GM12892 (cell line): ENCODE results near the gene PIM3.

Experiments used
- DNase-seq: peaks from one replicate; pipeline ENCODE4 v3.0.0; 2011; ENCODE audit not compliant: insufficient read length
- FAIRE-seq: peaks from 2 replicates; lab custom pipeline; 2011; peaks lifted over from hg19 to GRCh38; lab: Jason Lieb, UNC
- POLR2A ChIP-seq: IDR thresholded peaks from 2 replicates; pipeline ENCODE4 v1.6.1; 2011; ENCODE audit warnings: low read depth, low read length, control low read depth
- POLR2AphosphoS5 ChIP-seq: IDR thresholded peaks from 2 replicates; pipeline ENCODE4 v1.6.1; 2011; ENCODE audit warnings: low read depth, low read length, control low read depth
- TAF1 ChIP-seq: IDR thresholded peaks from 2 replicates; pipeline ENCODE4 v1.6.1; 2011; ENCODE audit warnings: low read depth, mild to moderate bottlenecking, control low read depth, low read length, borderline replicate concordance

PIM3 gene

DNA sequence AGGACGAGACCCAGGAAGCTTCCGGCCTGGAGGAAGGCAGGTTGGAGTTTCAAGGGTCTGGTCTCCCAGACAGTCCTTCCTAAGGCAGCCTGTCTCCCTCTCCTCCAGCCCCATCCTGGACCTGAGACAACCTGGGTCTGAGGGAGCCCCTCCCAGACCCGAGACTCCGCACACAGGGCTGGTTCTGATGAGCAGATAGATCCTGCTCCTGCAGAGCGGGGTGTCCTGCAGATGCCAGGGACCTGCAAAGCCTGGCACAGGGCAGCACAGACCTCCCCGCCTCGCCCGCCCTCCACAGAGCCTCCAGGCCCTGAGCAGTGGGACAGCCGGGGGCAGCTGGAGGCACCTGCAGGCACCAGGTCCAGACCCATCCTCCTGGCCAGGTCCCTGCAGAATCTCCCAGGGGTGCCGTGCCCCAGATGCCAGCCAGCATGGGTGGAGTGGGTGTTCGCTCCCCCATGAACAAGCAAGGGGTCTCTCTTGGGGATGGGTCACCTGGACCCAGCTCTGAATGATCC lies 7.8 kb downstream of the PIM3 start:
- FAIRE-seq (no peak), DNase-seq (no peak)
- TF ChIP-seq POLR2AphosphoS5 (no peak), POLR2A (no peak), TAF1 (no peak)

GRCh38 chr22:49968831-49969661 lies 8.5 kb downstream of the PIM3 start:
- TF ChIP-seq POLR2A (no peak), POLR2AphosphoS5 (no peak), TAF1 (no peak)
- no peak for DNase-seq
- FAIRE-seq: no peak

- DNase-seq (no peak), FAIRE-seq (no peak)
- no peak for TF ChIP-seq TAF1
- no peak for TF ChIP-seq POLR2AphosphoS5
- TF ChIP-seq POLR2A: no peak
Observed at GRCh38 chr22:49969751-49970527, 9.4 kb downstream of the PIM3 start.

DNA sequence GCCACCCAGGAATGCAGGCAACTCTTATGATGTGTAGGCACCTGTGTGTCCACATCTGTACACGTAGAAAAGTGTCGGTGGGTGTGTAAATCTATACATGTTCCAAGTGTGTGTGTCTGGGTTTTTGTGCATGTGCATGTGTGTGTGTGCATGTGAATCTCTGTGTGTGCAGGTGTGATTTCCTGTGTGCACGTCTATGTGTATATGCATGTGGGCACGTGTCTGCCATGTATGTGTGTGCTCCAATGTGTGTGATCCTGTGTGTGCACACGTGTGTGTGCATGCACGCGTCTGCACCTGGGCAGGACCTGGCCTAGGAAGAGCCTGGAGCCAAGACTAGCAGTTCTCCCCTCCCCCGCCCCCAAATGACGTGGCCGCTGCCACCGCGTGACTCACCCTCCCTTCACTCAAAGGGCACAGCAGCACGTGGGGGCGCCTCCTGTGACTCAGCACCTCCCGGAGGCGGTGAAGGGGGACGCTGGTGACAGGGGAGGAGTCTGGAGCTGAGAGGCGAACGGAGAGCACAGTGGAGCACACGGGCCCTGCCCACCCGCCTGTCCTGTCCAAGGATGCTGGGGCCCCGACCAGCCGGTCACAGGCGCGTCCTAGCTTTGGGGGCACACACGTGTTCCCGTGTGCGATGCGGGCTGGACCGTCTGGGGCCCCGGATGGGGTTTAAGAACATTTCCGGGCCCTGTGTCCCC lies 10.1 kb downstream of the PIM3 start:
- FAIRE-seq: no peak
- DNase-seq: peak; percentile 91
- TF ChIP-seq POLR2AphosphoS5: peak; percentile 77
- TF ChIP-seq TAF1: 0 out of 2 replicates have a peak, but pooled peaks have one; percentile 49
- peak; percentile 75; the same call in 1 of the 2 replicates for TF ChIP-seq POLR2A

DNA sequence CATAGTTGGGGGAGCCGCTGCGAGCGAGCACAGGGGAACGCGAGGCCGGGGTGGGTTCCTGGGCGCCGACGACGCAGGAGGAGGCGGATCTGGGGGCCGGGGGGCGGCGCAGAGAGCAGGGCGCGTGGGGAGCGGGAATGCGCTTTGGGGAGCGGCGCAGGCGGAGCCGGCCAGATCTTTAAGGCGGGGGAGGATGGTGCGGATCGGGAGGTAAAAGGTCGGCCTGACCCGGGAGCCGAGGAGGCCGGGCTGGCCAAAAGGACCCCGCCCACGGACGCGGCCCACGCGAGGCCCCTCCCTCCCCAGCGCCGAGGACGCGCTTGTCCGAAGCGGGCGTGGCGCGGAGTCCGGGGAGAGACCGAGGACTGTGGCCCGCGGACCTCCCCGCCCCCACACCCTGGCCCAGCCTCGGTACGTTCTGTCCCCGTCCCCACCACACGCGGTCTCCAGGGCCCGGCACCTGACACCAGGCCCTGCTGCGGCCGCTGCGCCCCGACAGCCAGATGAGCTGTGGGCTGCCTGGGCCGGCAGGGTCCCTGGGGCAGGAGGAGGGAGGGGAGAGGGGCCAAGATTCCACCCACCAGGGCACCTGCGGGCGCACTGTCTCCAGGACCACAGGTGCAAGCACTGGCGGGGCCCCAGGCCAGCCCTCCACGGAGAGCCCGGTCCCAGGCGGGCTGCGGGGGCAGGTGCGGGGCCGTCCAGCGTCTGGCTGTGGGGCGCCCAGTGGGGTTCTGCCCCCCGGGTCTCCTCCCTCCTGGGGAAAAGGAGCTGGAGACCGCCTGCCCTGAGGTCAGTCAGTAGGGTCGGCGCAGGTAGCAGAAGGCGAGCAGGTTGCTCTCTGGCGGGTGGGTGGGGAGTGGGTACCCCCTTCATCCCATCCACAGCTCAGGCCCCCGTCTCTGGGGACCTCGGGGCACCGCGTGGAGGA lies 10.9 kb downstream of the PIM3 start:
- TF ChIP-seq POLR2A (peak; percentile 37; the same call in 1 of the 2 replicates), TAF1 (0 out of 2 replicates have a peak, but pooled peaks have one; percentile 5), POLR2AphosphoS5 (0 out of 2 replicates have a peak, but pooled peaks have one; percentile 17)
- no peak for FAIRE-seq
- DNase-seq: peak; percentile 50

DNA sequence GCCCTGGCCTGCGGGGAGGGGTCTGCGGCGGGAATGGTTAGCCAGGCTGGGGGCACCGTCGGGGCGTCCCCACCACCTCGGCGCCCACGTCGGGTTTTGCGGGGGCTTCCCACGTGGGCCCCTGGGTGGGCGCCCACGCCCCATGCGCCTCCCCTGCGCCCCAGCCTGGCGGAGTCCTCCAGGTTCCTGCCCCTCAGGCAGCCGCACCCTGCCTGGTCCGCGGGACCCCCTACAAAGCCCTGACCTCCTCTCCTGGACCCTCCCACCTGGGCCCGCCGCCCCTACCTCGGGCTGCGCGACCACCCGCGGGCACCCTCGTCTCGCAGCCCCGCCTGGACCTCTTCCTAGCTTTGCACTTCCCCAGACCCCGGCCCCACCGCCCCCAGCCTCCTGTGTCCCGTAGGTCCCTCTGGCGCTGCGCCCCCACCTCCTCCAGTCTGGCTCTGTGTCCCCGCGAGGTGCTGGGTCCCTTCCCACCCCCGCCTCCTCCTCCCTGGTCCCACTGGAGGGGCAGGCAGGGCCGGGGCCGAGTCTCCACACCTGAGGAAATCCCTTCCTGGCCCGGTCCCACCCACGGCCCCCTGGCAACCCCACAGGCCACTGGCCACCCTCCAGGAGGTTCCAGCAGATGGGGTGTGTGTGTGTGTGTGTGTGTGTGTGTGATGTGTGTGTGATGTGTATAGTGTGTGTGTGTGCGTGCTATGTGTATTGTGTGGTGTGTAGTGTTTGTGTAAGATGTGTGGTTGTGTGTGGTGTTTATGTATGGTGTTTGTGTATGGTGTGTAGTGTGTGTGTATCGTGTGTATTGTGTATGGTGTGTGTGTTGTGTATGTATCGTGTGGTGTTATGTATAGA lies 11.8 kb downstream of the PIM3 start:
- FAIRE-seq (no peak), DNase-seq (peak; percentile 28)
- TF ChIP-seq POLR2A: no peak; the same call in 1 of the 2 replicates
- peak; percentile 36; the same call in 1 of the 2 replicates for TF ChIP-seq POLR2AphosphoS5
- no peak for TF ChIP-seq TAF1

DNA sequence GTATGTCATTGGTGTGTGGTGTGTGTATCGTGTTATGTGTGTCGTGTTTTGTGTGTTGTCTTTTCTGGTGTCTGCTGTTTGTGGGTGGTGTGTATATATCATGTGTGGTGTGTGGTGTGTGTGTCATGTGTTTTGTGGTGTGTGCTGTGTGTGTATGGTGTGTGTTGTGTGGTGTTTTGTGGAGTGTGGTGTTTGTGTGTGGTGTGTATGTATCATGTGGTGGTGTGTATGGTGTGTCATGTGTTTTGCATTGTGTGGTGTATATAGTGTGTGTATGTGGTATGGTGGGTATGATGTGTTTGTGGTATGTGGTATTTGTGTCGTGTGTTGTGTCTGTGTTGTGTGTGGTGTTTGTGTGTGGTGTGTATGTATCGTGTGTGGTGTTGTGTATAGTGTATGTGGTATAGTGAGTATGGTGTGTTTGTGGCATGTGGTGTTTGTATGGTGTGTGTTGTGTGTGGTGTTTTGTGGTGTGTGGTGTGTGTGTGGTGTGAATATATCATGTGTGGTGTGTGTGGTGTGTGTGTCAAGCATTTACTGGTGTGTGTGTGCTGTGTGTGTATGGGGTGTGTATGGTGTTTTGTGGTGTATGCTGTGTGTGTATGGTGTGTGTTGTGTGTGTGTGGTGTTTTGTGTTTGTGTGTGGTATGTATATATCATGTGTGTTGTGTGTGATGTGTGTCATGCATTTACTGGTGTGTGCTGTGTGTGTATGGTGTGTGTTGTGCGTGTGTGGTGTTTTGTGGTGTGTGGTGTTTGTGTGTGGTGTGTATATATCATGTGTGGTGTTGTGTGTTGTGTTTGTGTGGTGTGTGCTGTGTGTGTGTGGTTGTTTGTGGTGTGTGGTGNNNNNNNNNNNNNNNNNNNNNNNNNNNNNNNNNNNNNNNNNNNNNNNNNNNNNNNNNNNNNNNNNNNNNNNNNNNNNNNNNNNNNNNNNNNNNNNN lies 12.7 kb downstream of the PIM3 start:
- FAIRE-seq: no peak
- TF ChIP-seq POLR2AphosphoS5 (no peak; the same call in 1 of the 2 replicates), POLR2A (no peak; the same call in 1 of the 2 replicates)
- no peak for DNase-seq

DNA sequence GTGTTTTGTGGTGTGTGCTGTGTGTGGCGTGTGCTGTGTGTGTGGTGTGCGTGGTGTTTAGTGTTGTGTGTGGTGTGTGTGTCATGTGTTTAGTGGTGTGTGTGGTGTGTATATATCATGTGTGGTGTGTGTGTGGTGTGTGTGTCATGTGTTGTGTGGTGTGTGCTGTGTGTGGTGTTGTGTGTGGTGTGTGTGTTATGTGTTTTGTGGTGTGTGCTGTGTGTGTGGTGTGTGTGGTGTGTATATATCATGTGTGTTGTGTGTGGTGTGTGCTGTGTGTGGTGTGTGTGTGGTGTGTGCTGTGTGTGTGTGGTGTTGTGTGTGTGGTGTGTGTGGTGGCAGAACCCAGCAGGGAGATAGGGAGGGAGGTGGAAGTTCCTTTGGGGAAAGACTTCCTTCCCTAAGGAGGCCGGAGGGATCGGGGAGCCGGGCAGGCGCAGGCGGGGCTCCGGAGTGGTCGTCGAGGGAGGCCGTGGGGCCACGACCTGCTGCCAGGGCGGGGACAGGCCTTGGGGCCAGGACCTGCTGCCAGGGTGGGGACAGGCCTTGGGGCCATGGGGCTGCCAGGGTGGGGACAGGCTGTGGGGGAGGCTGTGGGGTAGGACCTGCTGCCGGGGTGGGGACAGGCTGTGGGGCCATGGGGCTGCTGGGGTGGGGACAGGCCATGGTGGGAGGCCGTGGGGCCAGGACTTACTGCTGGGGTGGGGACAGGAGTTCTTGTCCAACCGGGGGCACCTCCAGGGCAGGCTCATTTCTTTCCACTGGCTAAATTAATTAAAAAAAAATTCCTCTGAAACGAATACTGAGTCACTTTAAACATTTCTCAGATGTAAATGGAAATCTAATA lies 15.2 kb downstream of the PIM3 start:
- DNase-seq (peak; percentile 55), FAIRE-seq (no peak)
- TF ChIP-seq POLR2AphosphoS5 (no peak), TAF1 (no peak), POLR2A (no peak; the same call in 1 of the 2 replicates)
